K562 (cell line): ENCODE results near the gene POF1B. TPM values are rescaled to one million over a fixed set of nuclear protein-coding genes. Genes with fewer than 3 reads are reported as not detected.

Experiments
- ATAC-seq: fragments of 200-7000 bp; cut with Tn5 transposase; 3 replicates; pipeline ENCODE4 v1.9.1; 2020; ENCODE audit warnings: moderate library complexity
- BruUV-seq: library from RNA; stranded (reverse); fragments of 400-500 nt; replicated peaks from 2 replicates; lab custom pipeline; 2021; lab: Mats Ljungman, UMichigan
- CTCF ChIA-PET: fragments of 300-600 bp; formaldehyde crosslinking; extraction: SDS; loops from one replicate; lab custom pipeline; 2021; ENCODE audit warnings: low intra/inter-chr PET ratio; lab: Yijun Ruan, JAX
- POLR2A ChIA-PET: fragments of 300-600, 350-650 bp; sonication (Branson Sonifier 250); formaldehyde crosslinking; extraction: SDS; loops from one replicate; lab custom pipeline; 2021; ENCODE audit warnings: antibody characterized with exemption, inconsistent platforms; lab: Yijun Ruan, JAX
- DNase-seq, 4 experiments: peaks; one replicate each; pipeline versions ENCODE4 v3.0.0 to v3.0.0-alpha.2; 2011 to 2018; ENCODE audit warnings: low spot score in 3 of 4, mixed read lengths in 3 of 4; ENCODE audit errors: extremely low read depth in 1 of 4
- FAIRE-seq: peaks from 2 replicates; lab custom pipeline; 2011; peaks lifted over from hg19 to GRCh38; lab: Jason Lieb, UNC
- H2AFZ ChIP-seq: 2 replicates; pipeline ENCODE4 v1.6.0; 2011; ENCODE audit warnings: low read depth, low read length, control low read depth, inconsistent platforms
- H3K27ac ChIP-seq: fragments of 200-600 bp; 3 replicates; pipeline ENCODE4 v1.8.0; 2011; ENCODE audit warnings: low read depth, mild to moderate bottlenecking, control low read depth, inconsistent platforms, low read length, moderate library complexity, mixed read lengths; ENCODE audit errors: extremely low read depth
- H3K27me3 ChIP-seq, 2 experiments: fragments of 300-600 bp in 1 of 2; 2 replicates in 1 of 2; 3 replicates in 1 of 2; pipeline versions ENCODE4 v1.6.0 to v1.8.0; 2011; ENCODE audit warnings: inconsistent platforms in 2 of 2, low read length in 2 of 2, mild to moderate bottlenecking in 1 of 2, mixed read lengths in 1 of 2, moderate library complexity in 1 of 2; ENCODE audit not compliant: control insufficient read depth in 2 of 2, insufficient read depth in 2 of 2
- H3K36me3 ChIP-seq: fragments of 300-600 bp; 3 replicates; pipeline ENCODE4 v1.8.0; 2011; ENCODE audit warnings: mild to moderate bottlenecking, low read length, inconsistent platforms; ENCODE audit not compliant: control insufficient read depth, insufficient read depth
- H3K4me1 ChIP-seq, 2 experiments: fragments of 200-600 bp in 1 of 2; replicated peaks in 1 of 2; 2 replicates in 1 of 2; 3 replicates in 1 of 2; pipeline versions ENCODE4 v1.5.1 to v1.8.0; 2011; ENCODE audit warnings: inconsistent platforms in 2 of 2, low read length in 2 of 2, mild to moderate bottlenecking in 1 of 2, mixed read lengths in 1 of 2, moderate library complexity in 1 of 2; ENCODE audit not compliant: control insufficient read depth in 2 of 2, insufficient read depth in 2 of 2
- H3K4me2 ChIP-seq: 2 replicates; pipeline ENCODE4 v1.6.1; 2011; ENCODE audit warnings: low read length, control low read depth, inconsistent platforms, mixed read lengths; ENCODE audit not compliant: insufficient read depth
- H3K4me3 ChIP-seq: fragments of 200-600 bp; sonication (generic), shearing (Covaris generic); 2 replicates; pipeline ENCODE4 v1.5.1; 2016; ENCODE audit warnings: control low read depth, inconsistent platforms
- H3K79me2 ChIP-seq: fragments of 200-600 bp; 3 replicates; pipeline ENCODE4 v1.8.0; 2011; ENCODE audit warnings: low read length, inconsistent platforms; ENCODE audit not compliant: control insufficient read depth, insufficient read depth
- H3K9ac ChIP-seq, 2 experiments: 2 replicates each; pipeline versions ENCODE4 v1.6.0 to v1.6.1; 2011; ENCODE audit warnings: low read depth in 2 of 2, low read length in 2 of 2, control low read depth in 1 of 2, inconsistent platforms in 1 of 2, mild to moderate bottlenecking in 1 of 2, mixed read lengths in 1 of 2; ENCODE audit not compliant: insufficient read depth in 1 of 2
- H3K9me1 ChIP-seq: one replicate; pipeline ENCODE4 v1.6.0; 2011; ENCODE audit warnings: inconsistent platforms, mild to moderate bottlenecking, low read length, moderate library complexity; ENCODE audit not compliant: control insufficient read depth, insufficient read depth
- H3K9me3 ChIP-seq: replicated peaks from 2 replicates; pipeline ENCODE4 v1.5.1; 2011; ENCODE audit warnings: low read depth, low read length, inconsistent platforms; ENCODE audit not compliant: control insufficient read depth, insufficient read depth
- H4K20me1 ChIP-seq: replicated peaks from 2 replicates; pipeline ENCODE4 v1.6.1; 2011; ENCODE audit warnings: low read length, inconsistent platforms, mixed read lengths; ENCODE audit not compliant: control insufficient read depth, insufficient read depth
- CBX5 ChIP-seq: IDR thresholded peaks from 2 replicates; pipeline ENCODE4 v1.6.1; 2014; ENCODE audit warnings: low read depth, borderline replicate concordance
- CHCHD3 ChIP-seq: fragments of 250-450 bp; sonication (Bioruptor Pico); IDR thresholded peaks from 2 replicates; pipeline ENCODE4 v2.1.2; 2022; ENCODE audit warnings: mild to moderate bottlenecking
- E2F8 ChIP-seq: fragments of 450-650 bp; IDR thresholded peaks from 2 replicates; pipeline ENCODE4 v1.7.1; 2018; ENCODE audit warnings: mild to moderate bottlenecking, low read depth; ENCODE audit not compliant: partially characterized antibody
- ETS2 ChIP-seq: IDR thresholded peaks from 2 replicates; pipeline ENCODE4 v1.6.1; 2016; ENCODE audit warnings: borderline replicate concordance, missing genetic modification characterization, mild to moderate bottlenecking, moderate library complexity, missing compliant biosample characterization; ENCODE audit not compliant: poor library complexity, severe bottlenecking
- HMG20B ChIP-seq: fragments of 250-450 bp; sonication (Bioruptor Pico); IDR thresholded peaks from 2 replicates; pipeline ENCODE4 v1.5.0; 2021; ENCODE audit warnings: mild to moderate bottlenecking
- HSF4 ChIP-seq: fragments of 250-450 bp; sonication (Bioruptor Pico); IDR thresholded peaks from 2 replicates; pipeline ENCODE4 v2.1.2; 2022; ENCODE audit warnings: mild to moderate bottlenecking, moderate library complexity, borderline replicate concordance
- MTA1 ChIP-seq: fragments of 450-650 bp; IDR thresholded peaks from 2 replicates; pipeline ENCODE4 v1.6.1; 2017; ENCODE audit warnings: borderline replicate concordance
- PATZ1 ChIP-seq: fragments of 250-450 bp; sonication (Bioruptor Pico); IDR thresholded peaks from 2 replicates; pipeline ENCODE4 v1.5.0; 2020; ENCODE audit warnings: mild to moderate bottlenecking, borderline replicate concordance
- POLR2B ChIP-seq: fragments of 450-650 bp; IDR thresholded peaks from 2 replicates; pipeline ENCODE4 v1.6.1; 2018; ENCODE audit warnings: low read depth; ENCODE audit not compliant: partially characterized antibody
- RBM34 ChIP-seq: fragments of 200-400 bp; formaldehyde crosslinking; IDR thresholded peaks from 2 replicates; pipeline ENCODE4 v1.6.1; 2018; ENCODE audit warnings: low read length, borderline replicate concordance; ENCODE audit not compliant: insufficient read depth
- ZMIZ1 ChIP-seq, 2 experiments: fragments of 150-350 bp in 1 of 2; IDR thresholded peaks; 2 replicates each; pipeline ENCODE4 v1.6.1; 2012 to 2016; ENCODE audit warnings: low read depth in 2 of 2, low read length in 2 of 2, mild to moderate bottlenecking in 1 of 2, moderate library complexity in 1 of 2
- ZNF165 ChIP-seq: fragments of 250-450 bp; sonication (Bioruptor Pico); IDR thresholded peaks from 2 replicates; pipeline ENCODE4 v1.4.0; 2020; ENCODE audit warnings: borderline replicate concordance
- ZNF239 ChIP-seq: fragments of 250-450 bp; sonication (Bioruptor Pico); IDR thresholded peaks from 2 replicates; pipeline ENCODE4 v1.4.0; 2020; ENCODE audit warnings: mild to moderate bottlenecking
- ZNF282 ChIP-seq: sonication (generic); formaldehyde crosslinking; IDR thresholded peaks from 2 replicates; pipeline ENCODE4 v1.8.1; 2023; ENCODE audit warnings: missing genetic modification reagents
- WGBS: fragments of 100-300 bp; shearing (Covaris generic); methylation state at CpG from one replicate; pipeline ENCODE4 v1.1.6; 2016; ENCODE audit warnings: low coverage, mixed read lengths; ENCODE audit not compliant: insufficient coverage; ENCODE audit errors: missing lambda C conversion rate; 5-methylcytosine and 5-hydroxymethylcytosine counted together
- in situ Hi-C: fragments of 300-500 bp; cut with MboI; formaldehyde crosslinking; loops from 4 replicates; pipeline ENCODE4 v1.15.0; 2018; ENCODE audit warnings: inconsistent platforms, mixed read lengths
- intact Hi-C: fragments of 100-400 bp; cut with micrococcal nuclease; formaldehyde crosslinking; loops from 2 replicates; pipeline ENCODE4 v1.14.2; 2022
- polyA plus RNA-seq, 8 experiments: library from polyadenylated mRNA; depleted of rRNA in 4 of 8; stranded (reverse) in 5 of 8; unstranded in 3 of 8; fragments of >200 nt; fragmentation: Nextera tagmentation in 2 of 8; fragmentation: Illumina TruSeq in 1 of 8; extraction: Ambion mirVana in 2 of 8; extraction: Trizol in 1 of 8; gene quantifications; 2 replicates each; pipeline versions ENCODE4 v1.2.1 to v1.2.3, GENCODE V29; 2011 to 2014; ENCODE audit warnings: inconsistent platforms in 1 of 8, missing spikeins in 1 of 8
- total RNA-seq, 7 experiments: library from RNA; depleted of rRNA in 6 of 7; stranded (reverse); fragments of >200 nt in 6 of 7; fragmentation: Illumina TruSeq in 2 of 7; extraction: Trizol in 2 of 7; gene quantifications; 2 replicates each; pipeline versions ENCODE4 v1.2.1 to v1.2.3, GENCODE V29; 2011 to 2021; ENCODE audit warnings: low replicate concordance in 1 of 7

The POF1B gene
- total and polyA plus RNA-seq, 9 of the 15 experiments (the other 6 are each of a cell fraction or from before 2014, with no cell fraction given): 0.03 to 0.57 (median 0.07) TPM; not detected in 1

GRCh38 chrX:85419293-85419692, 39.8 kb upstream of the POF1B start (continued):
- TF ChIP-seq ZNF282 (CRISPR knock-in tag): no peak

- no peak overlapping the region for H2AFZ ChIP-seq
- DNase-seq (no peak), FAIRE-seq (no peak), ATAC-seq (no peak)
- no peak overlapping the region for H3K27ac ChIP-seq
- TF ChIP-seq MTA1 (no peak), ZNF165 (CRISPR knock-in tag) (no peak), HSF4 (no peak), PATZ1 (CRISPR knock-in tag) (no peak), E2F8 (no peak), ZMIZ1 (IDR thresholded peaks at IDR 0.05; ENCODE audit: low read depth in 2 of 2, low read length in 2 of 2) (no peak), POLR2B (no peak), RBM34 (no peak), CHCHD3 (CRISPR knock-in tag) (no peak), ETS2 (tag) (no peak), HMG20B (CRISPR knock-in tag) (no peak), ZNF239 (CRISPR knock-in tag) (no peak), CBX5 (no peak)
- H3K27me3 ChIP-seq: no peaks in the 10 kb centered on the region
- CTCF ChIA-PET: no interaction called here
- H3K36me3 ChIP-seq: no peaks in the 10 kb centered on the region
- H3K4me3 ChIP-seq: no peak overlapping the region
- H3K4me2 ChIP-seq: no peak overlapping the region
- H3K9me3 ChIP-seq: no peaks in the 10 kb centered on the region
- WGBS: 5% methylated on average over 2 of the region's 2 CpGs
- H3K79me2 ChIP-seq: no peaks in the 10 kb centered on the region
- no peaks in the 10 kb centered on the region for H3K9me1 ChIP-seq
- BruUV-seq: no TSS peak
- no peak overlapping the region for H3K9ac ChIP-seq
- intact Hi-C loops: no loop called here
- in situ Hi-C loops: no loop called here
- no peaks in the 10 kb centered on the region for H4K20me1 ChIP-seq
- H3K4me1 ChIP-seq: no peaks in the 10 kb centered on the region
- POLR2A ChIA-PET: no interaction called here
Observed at GRCh38 chrX:85391878-85392238, 12.4 kb upstream of the POF1B start.
